IPS DF 19.7 (cell line): ENCODE measurements around the gene ZMYND12.
"Not testable (repeated sequence)": the region's sequence is repeated elsewhere in the genome, so short reads cannot be mapped to it uniquely, and the experiment has no call there.

Experiments used
- DNase-seq: peaks from one replicate; pipeline ENCODE4 v3.0.0-alpha.2; 2013; ENCODE audit warnings: low read depth, low spot score

Gene ZMYND12, protein sequence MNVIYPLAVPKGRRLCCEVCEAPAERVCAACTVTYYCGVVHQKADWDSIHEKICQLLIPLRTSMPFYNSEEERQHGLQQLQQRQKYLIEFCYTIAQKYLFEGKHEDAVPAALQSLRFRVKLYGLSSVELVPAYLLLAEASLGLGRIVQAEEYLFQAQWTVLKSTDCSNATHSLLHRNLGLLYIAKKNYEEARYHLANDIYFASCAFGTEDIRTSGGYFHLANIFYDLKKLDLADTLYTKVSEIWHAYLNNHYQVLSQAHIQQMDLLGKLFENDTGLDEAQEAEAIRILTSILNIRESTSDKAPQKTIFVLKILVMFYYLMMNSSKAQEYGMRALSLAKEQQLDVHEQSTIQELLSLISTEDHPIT

DNA sequence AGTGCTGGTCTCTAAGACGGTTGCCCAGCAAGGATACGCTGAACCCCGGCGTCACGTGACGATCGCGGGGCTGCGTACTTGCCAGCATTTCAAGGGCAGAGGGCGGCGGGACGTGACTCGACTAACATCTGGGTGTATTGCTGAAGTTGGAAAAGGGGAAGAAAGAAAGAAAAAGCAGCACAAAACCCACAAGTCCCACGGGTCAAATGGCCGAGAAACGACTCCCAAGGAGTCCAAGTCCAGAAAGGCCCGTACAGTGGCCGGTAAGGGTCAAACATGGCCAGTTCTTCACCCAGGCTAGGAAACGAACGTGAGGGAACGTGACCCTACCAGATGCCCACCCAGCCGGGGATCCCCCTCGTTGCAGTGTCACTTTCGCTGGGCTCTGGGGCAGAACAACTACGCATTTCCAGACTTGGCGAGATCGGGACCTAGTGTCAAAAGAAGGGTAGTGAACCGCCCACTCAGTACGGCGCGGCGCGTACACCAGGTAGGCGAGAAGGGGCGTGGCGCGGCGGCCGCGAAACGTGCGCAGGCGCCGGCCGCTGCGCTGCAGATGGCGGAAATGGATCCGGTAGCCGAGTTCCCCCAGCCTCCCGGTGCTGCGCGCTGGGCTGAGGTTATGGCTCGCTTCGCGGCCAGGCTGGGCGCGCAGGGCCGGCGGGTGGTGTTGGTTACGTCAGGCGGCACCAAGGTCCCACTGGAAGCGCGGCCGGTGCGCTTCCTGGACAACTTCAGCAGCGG is at the start of gene ZMYND12, which contains the start of gene PPCS:
Gene ZMYND12, minus strand, starts transcription at position 13 of the 744 bp plus-strand sequence. CDS start 25 bp downstream, outside the sequence.
Gene PPCS, plus strand, starts transcription at position 534 of the 744 bp plus-strand sequence. Its CDS starts 23 bp downstream, at position 557.
- DNase-seq: no peak

DNA sequence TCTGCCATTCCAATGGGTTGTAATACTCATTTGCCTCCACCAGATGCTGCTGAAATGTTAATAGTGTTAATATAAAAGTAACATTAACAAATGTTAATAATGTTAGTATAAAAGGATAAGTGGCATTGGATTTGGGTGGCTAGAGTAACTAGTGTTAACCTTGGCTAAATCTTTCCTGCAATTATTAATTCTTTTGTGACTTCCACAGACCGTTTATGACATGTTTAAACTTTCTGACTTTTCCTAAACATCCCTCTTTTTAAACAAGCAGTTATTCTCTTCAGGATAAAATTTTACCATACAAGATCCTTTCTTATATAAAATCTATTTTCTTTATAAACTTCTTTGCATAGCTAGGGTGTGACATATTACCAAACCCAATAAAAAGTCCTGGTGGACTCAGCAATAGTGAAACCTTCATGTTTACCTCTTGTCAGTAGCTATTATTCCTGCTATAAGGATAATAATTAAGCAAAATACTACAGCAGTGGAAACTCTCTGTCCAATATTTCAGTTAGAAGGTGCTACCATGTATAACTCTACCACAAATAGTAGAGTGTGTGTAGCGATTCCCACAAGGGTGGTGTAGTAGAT is 48.8 kb upstream of the ZMYND12 start:
- DNase-seq: no peak

DNA sequence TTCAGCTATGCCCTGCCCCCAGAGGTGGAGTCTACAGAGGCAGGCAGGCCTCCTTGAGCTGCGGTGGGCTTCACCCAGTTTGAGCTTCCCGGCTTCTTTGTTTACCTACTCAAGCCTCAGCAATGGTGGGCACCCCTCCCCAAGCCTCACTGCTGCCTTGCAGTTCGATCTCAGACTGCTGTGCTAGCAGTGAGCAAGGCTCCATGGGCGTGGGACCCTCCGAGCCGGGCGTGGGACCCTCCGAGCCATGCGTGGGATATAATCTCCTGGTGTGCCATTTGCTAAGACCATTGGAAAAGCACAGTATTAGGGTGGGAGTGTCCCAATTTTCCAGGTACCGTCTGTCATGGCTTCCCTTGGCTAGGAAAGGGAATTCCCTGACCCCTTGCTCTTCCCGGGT is 46.2 kb upstream of the ZMYND12 start:
- not testable (repeated sequence) for DNase-seq

DNA sequence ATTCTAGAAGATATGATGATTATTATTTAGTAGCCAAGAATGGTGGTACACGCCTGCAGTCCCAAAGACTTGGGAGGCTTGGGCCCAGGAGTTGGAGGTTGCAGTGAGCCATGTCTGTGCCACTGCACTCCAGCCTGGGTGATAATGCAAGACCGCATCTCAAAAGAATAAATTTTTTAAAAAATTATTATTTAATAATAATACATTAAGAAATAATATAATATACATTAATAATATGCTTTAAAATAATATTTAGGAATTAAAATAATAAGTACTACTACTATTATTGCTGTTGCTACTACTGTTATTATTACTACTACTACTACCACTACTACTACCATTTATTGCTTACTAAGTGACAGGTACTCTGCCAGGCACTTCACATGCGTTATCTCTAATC is 34.4 kb upstream of the ZMYND12 start:
- no peak for DNase-seq

DNA sequence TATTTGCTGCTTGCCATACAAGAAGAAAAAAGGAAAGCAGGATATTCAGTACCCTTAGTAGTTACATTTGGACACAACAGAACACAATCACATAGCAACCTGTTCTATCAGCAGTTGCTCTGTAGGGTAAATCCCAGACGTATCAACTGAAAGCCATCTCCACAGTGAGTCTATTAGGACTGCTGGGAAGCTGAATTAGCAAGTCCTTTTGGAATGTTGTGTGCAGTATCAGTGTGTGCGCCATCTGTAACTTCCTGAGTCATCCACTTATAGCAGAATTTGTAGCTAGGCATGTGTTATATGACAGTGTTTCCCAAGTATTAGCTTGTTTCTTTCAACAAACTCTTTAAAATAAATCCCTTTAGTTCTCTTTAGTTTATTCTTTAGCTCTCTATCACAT is 28.6 kb upstream of the ZMYND12 start:
- no peak for DNase-seq

DNA sequence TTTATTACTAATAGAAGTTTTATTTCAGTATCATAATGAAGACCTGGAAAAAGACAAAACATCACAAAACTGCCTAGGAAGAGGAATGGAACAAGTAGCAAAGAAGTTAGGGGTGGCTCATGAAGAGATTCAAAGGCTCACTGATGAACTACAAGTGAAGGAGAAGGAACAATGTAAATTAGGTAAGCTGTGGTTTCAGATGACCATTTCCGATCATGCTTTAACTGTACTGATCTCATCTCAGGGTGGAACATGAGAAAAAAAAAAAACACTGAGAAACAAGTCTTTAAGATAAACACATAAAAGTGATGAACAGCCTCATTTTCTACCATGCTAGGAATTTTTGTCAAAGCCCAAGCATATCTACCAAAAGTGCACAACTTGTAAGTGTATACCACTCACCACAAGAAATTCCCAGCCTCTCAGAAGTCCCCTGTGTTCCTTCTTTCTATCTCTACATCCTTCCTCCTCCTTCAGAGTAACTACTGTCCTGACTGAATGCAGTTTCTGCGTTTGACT is 26.9 kb upstream of the ZMYND12 start:
- DNase-seq: no peak

DNA sequence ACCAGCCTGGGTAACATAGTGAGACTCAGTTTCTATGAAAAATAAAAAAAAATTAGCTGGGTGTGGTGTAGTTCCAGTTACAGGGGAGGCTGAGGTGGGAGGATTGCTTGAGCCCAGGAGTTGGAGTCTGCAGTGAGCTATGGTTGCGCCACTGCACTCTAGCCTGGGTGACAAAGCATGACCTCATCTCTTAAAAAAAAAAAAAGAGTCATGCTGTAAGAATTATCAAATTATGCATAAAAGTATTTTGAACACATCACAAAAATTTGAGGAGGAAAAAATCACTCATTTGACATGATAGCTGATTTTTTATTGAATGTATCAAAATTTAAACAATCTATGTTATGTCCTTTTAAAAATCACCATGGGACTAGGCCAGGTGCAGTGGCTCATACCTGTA is 25.1 kb upstream of the ZMYND12 start:
- no peak for DNase-seq

DNA sequence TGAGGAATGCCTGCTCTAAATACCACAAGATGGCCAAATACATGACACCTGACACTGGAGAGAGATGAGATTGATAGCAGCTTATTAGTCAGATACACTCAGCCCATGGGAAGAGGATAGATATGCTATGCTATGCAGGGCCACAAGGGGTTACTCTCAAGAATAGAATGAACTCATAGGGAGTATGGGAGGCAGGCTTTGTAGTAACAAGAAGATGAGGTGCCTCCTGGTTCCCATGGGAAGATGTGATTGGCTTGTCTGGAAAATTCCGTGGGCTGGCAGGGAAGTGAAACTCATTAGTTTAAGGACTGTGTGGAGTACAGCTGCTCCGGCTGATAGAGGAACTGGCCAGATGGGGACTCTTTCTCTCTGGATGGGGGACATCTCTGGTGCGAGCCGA is 23.8 kb upstream of the ZMYND12 start:
- DNase-seq: peak; percentile 63

DNA sequence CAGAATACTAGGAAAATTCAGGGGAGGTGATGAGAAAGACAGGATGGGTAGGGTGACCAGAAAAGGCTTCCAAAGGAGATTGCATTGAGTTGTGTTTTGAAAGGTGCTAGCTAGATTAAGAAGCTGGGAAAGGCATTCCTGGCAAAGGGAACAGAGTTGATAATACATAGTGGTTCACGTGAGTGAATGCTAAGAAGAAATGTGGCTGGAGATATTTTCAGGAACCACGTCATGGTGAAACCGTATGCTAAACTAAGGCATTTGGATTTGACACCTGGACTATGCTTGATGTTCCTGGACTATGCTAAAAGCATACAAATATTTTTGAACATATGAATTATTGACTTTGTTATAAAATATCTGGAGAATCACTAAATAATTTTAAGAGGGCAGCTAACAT is 22.0 kb upstream of the ZMYND12 start:
- DNase-seq: no peak

DNA sequence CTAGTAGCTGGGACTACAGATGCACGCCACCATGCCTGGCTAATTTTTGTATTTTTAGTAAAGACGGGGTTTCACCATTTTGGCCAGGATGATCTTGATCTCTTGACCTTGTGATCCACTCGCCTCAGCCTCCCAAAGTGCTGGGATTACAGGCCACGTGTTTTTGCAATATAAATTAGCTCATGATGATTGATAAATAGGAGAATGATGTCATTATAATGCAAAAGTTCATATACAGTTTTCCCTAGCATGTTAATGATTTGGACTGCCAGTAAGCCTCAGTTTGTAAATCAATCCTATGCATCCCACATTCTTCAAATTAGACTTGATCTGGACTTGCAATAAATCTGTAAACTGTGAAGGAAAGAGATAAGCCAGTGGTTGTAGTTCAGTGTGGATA is 21.5 kb upstream of the ZMYND12 start:
- DNase-seq: not testable (repeated sequence)

DNA sequence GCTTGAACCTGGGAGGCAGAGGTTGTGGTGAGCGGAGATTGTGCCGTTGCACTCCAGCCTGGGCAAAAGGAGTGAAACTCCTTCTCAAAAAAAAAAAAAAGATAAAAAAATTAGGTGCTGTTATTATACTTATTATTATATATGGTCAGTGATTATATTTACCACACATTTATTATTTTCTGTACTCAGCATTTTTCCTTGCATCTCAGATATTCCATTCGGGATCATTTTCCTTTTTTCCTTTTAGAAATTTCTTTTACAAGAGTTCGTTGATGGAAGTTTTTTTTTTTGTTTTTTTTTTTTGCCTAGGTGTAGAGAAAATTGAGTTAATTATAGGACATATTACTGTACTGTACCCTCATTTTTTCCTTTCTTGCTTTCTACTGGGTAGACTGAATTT is 20.8 kb upstream of the ZMYND12 start:
- no peak for DNase-seq

DNA sequence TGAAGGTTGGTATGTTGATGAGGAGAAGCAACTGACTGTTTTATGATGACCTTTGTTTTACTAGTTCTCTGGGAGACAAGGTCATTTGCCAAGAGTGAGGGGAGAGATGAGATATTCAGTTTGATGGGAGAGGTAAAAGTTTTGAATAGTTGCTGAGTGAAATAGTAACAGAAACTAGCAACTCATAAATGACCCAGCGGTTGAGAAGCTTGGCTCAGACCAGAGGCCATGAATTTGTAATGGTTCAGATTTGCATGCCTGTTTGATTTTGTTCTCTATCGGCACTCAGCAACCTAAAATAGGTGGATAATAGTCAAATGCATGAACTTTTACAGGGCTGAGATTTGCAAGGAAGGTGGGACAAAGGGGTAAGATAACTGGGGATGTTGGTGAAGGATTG is 13.9 kb upstream of the ZMYND12 start:
- DNase-seq: no peak

DNA sequence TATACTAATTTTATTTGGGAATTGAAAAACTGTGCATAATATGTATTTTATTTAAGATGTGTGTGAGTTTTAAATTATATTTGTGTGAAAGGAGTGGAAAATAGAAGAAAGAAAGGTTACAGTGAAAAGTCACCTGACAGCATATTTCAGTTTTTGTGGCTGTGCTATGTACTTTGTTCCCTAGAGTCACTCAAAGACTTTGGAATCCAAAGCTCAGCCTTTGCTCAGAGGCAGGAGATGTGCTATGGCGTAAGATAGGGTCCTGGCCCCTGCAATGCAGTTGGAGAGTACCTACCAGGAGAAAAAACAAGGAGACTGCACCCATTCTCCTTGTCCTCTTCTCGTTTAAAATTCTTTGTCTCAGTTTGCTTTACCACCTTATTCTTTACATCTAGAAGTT is 10.2 kb upstream of the ZMYND12 start:
- DNase-seq: no peak

DNA sequence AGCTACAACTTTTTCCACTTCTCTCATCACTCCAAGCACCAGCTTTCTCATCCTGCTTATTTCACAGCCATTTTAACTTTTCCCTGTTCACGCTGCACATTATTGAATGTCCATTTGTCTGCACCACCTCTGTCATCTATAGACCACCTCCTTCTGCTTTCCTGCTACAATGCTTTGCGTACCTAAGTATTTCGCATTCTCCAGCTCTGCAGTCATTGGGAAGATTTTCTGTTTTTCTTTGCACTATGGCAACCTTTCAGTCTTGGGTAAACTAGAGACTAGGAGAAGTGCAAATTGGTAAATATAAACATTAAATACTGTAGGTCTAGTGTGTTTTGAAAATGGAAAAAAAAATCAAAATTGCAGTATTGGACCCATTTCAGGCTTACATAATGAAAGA is 8.1 kb upstream of the ZMYND12 start:
- no peak for DNase-seq

DNA sequence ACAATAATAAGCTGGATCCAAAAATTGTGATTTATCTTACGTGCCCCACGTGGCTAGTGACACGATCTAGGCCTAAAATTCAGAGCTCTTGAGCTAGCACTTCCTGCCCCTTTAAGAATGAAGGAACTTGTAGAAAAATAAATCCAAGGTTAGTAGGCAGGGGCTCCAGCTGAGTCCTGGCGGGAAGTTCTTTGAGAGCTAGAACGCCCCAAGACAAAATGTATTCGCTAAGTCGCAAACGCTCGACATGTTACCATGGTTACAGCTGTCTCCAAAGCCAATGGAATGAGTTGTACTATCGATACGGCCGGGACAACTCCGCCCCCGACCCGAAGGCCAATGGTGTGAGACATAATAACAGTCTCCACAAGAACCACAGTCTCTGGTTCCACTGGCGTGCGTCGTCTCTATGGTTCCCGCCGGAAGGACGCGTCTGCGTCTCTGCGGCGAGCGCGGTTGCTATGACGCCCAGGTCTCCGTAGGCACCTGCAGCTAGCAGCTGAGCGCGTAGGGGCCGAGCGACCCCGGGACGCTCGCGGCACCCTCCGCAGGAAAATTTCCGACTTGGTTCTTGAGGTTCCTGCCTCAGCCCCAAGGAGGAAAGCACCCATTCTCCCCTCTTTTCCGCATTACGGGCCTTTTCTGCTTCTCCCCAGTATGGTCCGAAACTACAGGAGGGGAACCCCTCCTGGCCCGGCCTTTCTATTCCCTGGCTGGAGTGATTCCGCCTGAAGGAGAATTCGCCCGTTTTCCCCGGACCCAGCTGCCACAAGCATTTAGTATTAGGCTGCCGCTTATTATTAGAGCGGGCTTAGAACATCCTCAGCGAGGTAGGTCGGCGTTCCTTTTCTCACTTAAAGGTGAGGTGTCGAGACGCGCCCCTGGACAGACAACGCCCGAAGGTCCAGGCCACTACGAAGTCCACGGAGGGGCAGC is 7.3 kb upstream of the ZMYND12 start, which contains the start of gene CCDC30:
Gene CCDC30, plus strand, starts transcription at position 459 of the 936 bp plus-strand sequence. CDS start 17,266 bp downstream, outside the sequence.
- DNase-seq: peak; percentile 98

DNA sequence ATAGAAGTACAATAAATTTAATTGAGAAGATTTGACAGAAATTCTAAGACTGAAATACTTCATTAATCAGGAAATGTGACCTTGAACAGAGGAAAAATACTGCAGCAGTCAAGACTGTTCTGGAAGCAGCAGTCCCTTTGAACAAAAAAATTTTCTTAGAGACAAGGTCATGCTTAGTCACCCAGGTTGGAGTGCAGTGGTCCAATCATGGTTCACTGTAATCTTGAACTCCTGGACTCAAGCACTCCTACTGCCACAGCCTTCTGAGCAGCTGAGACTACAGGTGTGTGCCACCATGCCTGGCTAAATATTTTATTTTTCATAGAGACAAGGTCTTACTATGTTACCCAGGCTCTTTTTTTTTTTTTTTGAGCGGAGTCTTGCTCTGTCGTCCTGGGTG is 5.4 kb upstream of the ZMYND12 start:
- DNase-seq: no peak

DNA sequence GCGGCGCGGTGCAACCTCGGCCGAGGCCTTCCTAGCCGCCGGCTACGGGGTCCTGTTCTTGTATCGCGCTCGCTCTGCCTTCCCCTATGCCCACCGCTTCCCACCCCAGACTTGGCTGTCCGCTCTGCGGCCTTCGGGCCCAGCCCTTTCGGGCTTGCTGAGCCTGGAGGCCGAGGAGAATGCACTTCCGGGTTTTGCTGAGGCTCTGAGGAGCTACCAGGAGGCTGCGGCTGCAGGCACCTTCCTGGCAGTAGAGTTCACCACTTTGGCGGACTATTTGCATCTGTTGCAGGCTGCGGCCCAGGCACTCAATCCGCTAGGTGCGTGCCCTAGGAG is 900 bp upstream of the ZMYND12 start:
- DNase-seq: no peak

DNA sequence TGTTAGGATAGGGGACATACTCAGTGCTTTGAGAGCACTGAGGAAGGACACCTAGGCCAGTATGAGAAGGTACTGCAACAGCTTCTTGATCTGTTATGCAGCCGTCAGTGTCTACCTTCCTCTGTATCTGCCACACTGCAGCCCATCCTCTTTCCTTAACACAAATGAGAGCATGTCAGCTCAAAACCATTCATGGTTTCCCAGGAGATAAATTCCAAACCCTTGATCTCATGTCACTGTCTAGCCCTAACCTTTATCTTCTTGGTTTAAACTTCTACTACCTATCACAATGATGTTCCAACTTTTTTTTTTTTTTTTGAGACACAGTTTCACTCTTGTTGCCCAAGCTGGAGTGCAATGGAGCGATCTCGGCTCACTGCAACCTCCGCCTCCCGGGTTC is 1.4 kb downstream of the ZMYND12 start:
- DNase-seq: no peak

DNA sequence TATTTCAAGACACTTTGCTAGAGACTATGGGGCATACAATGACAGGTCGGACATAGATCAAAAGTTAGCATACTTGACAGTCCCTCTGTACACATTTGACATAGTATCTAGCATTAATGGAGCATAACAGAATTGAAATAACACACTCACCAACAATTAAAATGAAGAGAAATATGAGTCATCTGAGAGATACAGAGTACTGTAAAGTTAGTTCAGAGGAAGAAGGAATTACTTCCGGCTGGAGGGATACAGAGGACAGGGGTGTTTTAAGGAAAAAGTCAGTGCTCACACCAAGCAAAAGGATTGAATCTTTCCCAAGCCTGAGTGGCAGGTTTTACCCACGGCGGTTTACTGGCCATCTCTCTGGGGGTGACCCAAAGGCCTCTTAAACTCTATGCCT is 2.4 kb downstream of the ZMYND12 start:
- DNase-seq: no peak

DNA sequence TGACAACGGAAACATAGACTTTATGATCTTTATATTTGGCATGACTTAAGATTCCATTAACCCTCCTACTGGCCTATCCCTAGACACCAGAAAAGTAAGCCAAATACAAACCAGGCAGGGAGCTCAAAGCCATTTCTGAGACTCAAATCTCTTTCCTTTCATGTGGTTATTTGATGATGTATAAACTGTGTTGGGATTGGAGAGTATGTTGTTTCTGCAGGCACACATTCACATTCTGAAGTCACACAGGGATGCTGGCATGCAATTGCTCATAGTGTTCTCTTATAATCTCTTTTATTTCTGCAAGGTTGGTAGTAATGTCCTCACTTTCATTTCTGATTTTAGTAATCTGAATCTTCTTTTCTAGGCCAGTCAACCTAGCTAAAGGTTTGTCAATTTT is 5.8 kb downstream of the ZMYND12 start:
- no peak for DNase-seq

DNA sequence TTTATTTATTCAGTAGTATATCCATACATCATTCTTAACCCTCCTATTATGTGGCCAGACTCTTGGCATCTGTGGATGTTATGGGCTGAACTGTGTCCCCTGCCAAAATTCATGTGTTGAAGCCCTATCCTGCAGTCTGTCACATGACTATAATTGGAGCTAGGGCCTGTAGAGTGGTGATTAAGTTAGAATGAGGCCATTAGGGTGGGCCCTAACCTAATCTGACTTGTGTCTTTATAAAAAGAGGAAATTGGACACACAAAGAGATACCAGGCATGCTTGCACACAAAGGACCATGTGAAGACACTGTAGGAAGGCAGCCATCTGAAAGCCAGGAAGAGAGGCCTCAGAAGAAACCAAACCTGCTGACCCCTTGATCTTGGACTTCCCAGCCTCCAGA is 6.6 kb downstream of the ZMYND12 start:
- no peak for DNase-seq
